Ovary (tissue), 3 donors: ENCODE data around the gene KRTAP5-10.

Experiments used
- POLR2A ChIP-seq: fragments of 450-650 bp; IDR thresholded peaks from one replicate; pipeline ENCODE4 v1.6.1; 2017; ENCODE audit warnings: antibody characterized with exemption, mild to moderate bottlenecking, moderate library complexity
- TF ChIP-seq, protein P1 (sequence below), 3 donors: fragments of 450-650 bp in 2 of 3; fragments of 200-600 bp in 1 of 3; IDR thresholded peaks; one replicate each; pipeline versions ENCODE4 v1.5.1 to v1.8.0; 2016 to 2022; ENCODE audit warnings: antibody characterized with exemption in 3 of 3, mild to moderate bottlenecking in 1 of 3
- donor health status: DM: no; HTN: no; CAD: no.

DNA sequence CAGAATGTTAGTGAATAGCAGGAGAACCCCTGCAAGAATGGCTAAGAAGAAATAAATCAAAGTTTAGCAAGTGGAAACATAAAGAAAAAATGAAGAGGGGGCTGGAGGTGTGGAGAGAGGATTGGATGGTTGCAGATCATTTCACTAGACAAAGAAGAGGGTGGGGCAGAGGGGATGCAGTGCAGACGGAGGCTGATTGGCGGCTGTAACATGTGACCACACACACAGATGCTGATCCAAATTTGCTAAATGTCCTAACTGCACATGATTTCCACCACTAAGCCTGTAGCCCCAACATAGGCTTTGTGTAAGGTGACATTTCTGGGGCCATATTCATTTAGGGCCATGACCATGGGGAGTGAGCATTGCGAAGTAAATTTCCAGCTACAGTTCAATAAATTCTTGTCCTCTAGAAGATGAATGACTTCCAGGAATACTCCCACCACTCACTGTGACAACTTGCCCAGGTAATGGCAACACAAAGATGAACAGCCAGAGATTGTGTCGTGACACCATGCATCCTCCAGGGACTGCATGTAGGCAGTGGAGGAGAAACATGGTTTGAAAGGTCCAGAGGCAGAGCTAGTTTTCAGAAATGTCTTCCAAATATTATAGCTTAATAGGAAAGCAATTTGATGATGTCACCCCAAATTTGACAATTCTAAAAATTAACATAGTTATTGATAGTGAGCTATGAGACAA, 10.5 kb downstream of the KRTAP5-10 start:
- TF ChIP-seq, protein P1, sequence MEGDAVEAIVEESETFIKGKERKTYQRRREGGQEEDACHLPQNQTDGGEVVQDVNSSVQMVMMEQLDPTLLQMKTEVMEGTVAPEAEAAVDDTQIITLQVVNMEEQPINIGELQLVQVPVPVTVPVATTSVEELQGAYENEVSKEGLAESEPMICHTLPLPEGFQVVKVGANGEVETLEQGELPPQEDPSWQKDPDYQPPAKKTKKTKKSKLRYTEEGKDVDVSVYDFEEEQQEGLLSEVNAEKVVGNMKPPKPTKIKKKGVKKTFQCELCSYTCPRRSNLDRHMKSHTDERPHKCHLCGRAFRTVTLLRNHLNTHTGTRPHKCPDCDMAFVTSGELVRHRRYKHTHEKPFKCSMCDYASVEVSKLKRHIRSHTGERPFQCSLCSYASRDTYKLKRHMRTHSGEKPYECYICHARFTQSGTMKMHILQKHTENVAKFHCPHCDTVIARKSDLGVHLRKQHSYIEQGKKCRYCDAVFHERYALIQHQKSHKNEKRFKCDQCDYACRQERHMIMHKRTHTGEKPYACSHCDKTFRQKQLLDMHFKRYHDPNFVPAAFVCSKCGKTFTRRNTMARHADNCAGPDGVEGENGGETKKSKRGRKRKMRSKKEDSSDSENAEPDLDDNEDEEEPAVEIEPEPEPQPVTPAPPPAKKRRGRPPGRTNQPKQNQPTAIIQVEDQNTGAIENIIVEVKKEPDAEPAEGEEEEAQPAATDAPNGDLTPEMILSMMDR (IDR thresholded peaks at IDR 0.05): no peak
- TF ChIP-seq POLR2A: no peak
